GM21619 (cell line): ENCODE measurements around the gene CLEC12A.
"Not testable (repeated sequence)": the region's sequence is repeated elsewhere in the genome, so short reads cannot be mapped to it uniquely, and the experiment has no call there.

Source experiments
- ATAC-seq: cut with Tn5 transposase; IDR thresholded peaks from one replicate; pipeline ENCODE4 v1.9.1; 2021; ENCODE audit not compliant: unreplicated experiment

The CLEC12A gene

GRCh38 chr12:9961901-9962300 is 9.3 kb upstream of the CLEC12A start:
- no peak for ATAC-seq

- no peak for ATAC-seq
These were observed 1.5 kb upstream of the CLEC12A start for GRCh38 chr12:9969673-9970072.

- no peak for ATAC-seq
These were observed 2.7 kb downstream of the CLEC12A start for GRCh38 chr12:9973949-9974348.

- ATAC-seq: not testable (repeated sequence)
These were observed 3.5 kb downstream of the CLEC12A start for GRCh38 chr12:9974731-9975130.

- ATAC-seq: no peak
These were observed 4.4 kb downstream of the CLEC12A start for GRCh38 chr12:9975614-9976013.

GRCh38 chr12:9976626-9977025 is 5.4 kb downstream of the CLEC12A start:
- ATAC-seq: not testable (repeated sequence)

- no peak for ATAC-seq
These were observed 6.7 kb downstream of the CLEC12A start for GRCh38 chr12:9977916-9978315.

- no peak for ATAC-seq
These were observed 8.9 kb downstream of the CLEC12A start for GRCh38 chr12:9980126-9980525.

- no peak for ATAC-seq
These were observed 20.7 kb downstream of the CLEC12A start for GRCh38 chr12:9991876-9992275.

- no peak for ATAC-seq
These were observed 21.1 kb downstream of the CLEC12A start for GRCh38 chr12:9992296-9992695.

GRCh38 chr12:9999016-9999415 is 27.8 kb downstream of the CLEC12A start, which contains the start of gene CLEC1B:
CLEC1B (minus strand) TSS chr12:9999121; CDS start chr12:9999100, 21 bp downstream.
- ATAC-seq: no peak

GRCh38 chr12:10001171-10001776 is 30.1 kb downstream of the CLEC12A start:
- no peak for ATAC-seq

GRCh38 chr12:10012630-10013330 is 41.6 kb downstream of the CLEC12A start:
- no peak for ATAC-seq

- no peak for ATAC-seq
These were observed 44.2 kb downstream of the CLEC12A start for GRCh38 chr12:10015450-10015849.

GRCh38 chr12:10016881-10017280 is 45.7 kb downstream of the CLEC12A start:
- no peak for ATAC-seq

GRCh38 chr12:10018386-10018785 is 47.2 kb downstream of the CLEC12A start:
- ATAC-seq: no peak

- ATAC-seq: no peak
These were observed 50.1 kb downstream of the CLEC12A start for GRCh38 chr12:10021342-10021741.

- ATAC-seq: no peak
These were observed 54.0 kb downstream of the CLEC12A start for GRCh38 chr12:10025236-10025635.

GRCh38 chr12:10026666-10027065 is 55.5 kb downstream of the CLEC12A start:
- ATAC-seq: not testable (repeated sequence)

- ATAC-seq: no peak
These were observed 56.1 kb downstream of the CLEC12A start for GRCh38 chr12:10027311-10027710.

- no peak for ATAC-seq
These were observed 56.5 kb downstream of the CLEC12A start for GRCh38 chr12:10027721-10028120.

GRCh38 chr12:10030446-10030845 is 59.2 kb downstream of the CLEC12A start, which contains the start of gene CLEC9A:
CLEC9A (plus strand) TSS chr12:10030682; CDS start chr12:10052688, 22,006 bp downstream.
- no peak for ATAC-seq
